HG02852 (cell line): ENCODE results near the gene NTRK2.

ENCODE experiments used
- ATAC-seq: cut with Tn5 transposase; IDR thresholded peaks from one replicate; pipeline ENCODE4 v1.9.1; 2021; ENCODE audit warnings: mild to moderate bottlenecking, moderate library complexity; ENCODE audit not compliant: unreplicated experiment

NTRK2 gene

GRCh38 chr9:84681516-84682285 is 12.2 kb downstream of the NTRK2 start:
- no peak for ATAC-seq

GRCh38 chr9:84686068-84686467 is 16.5 kb downstream of the NTRK2 start:
- ATAC-seq: no peak

- no peak for ATAC-seq
These were observed 19.4 kb downstream of the NTRK2 start for GRCh38 chr9:84688956-84689355.

GRCh38 chr9:84691634-84692033 is 22.1 kb downstream of the NTRK2 start:
- ATAC-seq: no peak

GRCh38 chr9:84694248-84694647 is 24.7 kb downstream of the NTRK2 start:
- peak; percentile 82 for ATAC-seq

GRCh38 chr9:84697042-84697441 is 27.5 kb downstream of the NTRK2 start:
- no peak for ATAC-seq

GRCh38 chr9:84697509-84698114 is 28.1 kb downstream of the NTRK2 start:
- peak; percentile 27 for ATAC-seq

- ATAC-seq: no peak
These were observed 28.8 kb downstream of the NTRK2 start for GRCh38 chr9:84698323-84698722.

- ATAC-seq: no peak
These were observed 30.5 kb downstream of the NTRK2 start for GRCh38 chr9:84699984-84700383.

GRCh38 chr9:84701801-84702200 is 32.3 kb downstream of the NTRK2 start:
- ATAC-seq: peak; percentile 94

- no peak for ATAC-seq
These were observed 32.9 kb downstream of the NTRK2 start for GRCh38 chr9:84702471-84702870.

- ATAC-seq: no peak
These were observed 34.3 kb downstream of the NTRK2 start for GRCh38 chr9:84703793-84704192.

GRCh38 chr9:84705128-84705527 is 35.6 kb downstream of the NTRK2 start:
- ATAC-seq: no peak

- no peak for ATAC-seq
These were observed 38.9 kb downstream of the NTRK2 start for GRCh38 chr9:84708400-84708799.

GRCh38 chr9:84709056-84709455 is 39.5 kb downstream of the NTRK2 start:
- no peak for ATAC-seq

- ATAC-seq: no peak
These were observed 41.3 kb downstream of the NTRK2 start for GRCh38 chr9:84710701-84711397.

GRCh38 chr9:84711398-84711777 is 41.9 kb downstream of the NTRK2 start:
- no peak for ATAC-seq

GRCh38 chr9:84711936-84712335 is 42.4 kb downstream of the NTRK2 start:
- ATAC-seq: no peak

GRCh38 chr9:84716217-84716616 is 46.7 kb downstream of the NTRK2 start:
- no peak for ATAC-seq

GRCh38 chr9:84718476-84718875 is 48.9 kb downstream of the NTRK2 start:
- ATAC-seq: no peak

- ATAC-seq: no peak
These were observed 53.0 kb downstream of the NTRK2 start for GRCh38 chr9:84722388-84722989.

GRCh38 chr9:84723426-84723825 is 53.9 kb downstream of the NTRK2 start:
- no peak for ATAC-seq
